HTERT RPE-1 (cell line): Measurements from ENCODE around the gene ZKSCAN4.

Experiments
- in situ Hi-C: fragments of 300-500 bp; cut with MboI; formaldehyde crosslinking; loops from 4 replicates; pipeline ENCODE4 v1.14.3; 2020; ENCODE audit warnings: low sequenced_read_pairs

The ZKSCAN4 gene

GRCh38 chr6:28252009-28252975 is at the start of gene ZKSCAN4:
Gene ZKSCAN4, minus strand, starts transcription at chr6:28252269. Its CDS starts 289 bp downstream, at chr6:28251980.
- in situ Hi-C loops: no loop called here

DNA sequence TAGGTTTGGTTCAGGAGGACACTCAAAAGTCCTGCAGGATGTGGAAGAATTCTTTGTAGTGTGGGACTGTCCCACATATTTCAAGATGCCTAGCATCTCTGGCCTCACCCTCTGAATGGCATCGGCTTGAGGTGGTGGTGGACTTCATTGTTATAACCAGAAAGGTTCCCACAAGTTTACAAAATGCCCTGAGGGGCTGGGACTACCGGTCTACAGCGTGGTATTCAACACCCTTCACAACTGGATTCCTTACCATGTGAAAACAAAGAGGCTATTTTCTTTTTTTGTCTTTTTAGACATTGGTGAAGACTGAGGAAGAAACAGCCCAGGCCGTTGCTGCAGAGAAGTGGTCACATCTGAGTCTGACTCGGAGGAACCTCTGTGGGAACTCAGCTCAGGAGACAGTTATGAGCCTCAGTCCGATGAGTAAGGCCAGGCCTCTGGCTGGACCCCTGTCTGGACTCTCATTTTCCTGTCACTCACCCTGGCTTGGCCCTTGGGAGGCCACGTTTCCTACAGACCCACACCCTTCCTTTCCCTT is 44.5 kb upstream of the ZKSCAN4 start:
- in situ Hi-C loops: no loop called here

DNA sequence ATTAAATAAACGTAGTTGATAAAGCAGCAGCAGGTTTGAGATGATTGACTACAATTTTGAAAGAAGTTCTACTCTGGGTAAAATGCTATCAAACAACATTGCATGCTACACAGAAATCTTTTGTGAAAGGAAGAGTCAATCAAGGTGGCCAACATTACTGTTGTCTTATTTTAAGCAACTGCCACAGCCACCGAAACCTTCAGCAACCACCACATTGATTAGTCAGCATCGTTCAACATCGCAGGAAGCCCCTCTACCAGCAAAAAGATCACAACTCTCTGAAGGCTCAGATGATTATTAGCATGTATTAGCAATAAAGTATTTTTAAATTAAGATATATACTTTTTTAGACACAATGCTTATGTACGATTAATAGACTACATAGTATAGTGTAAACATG is 43.3 kb upstream of the ZKSCAN4 start:
- in situ Hi-C loops: no loop called here

GRCh38 chr6:28291573-28291972 is 39.5 kb upstream of the ZKSCAN4 start:
- in situ Hi-C loops: no loop called here

DNA sequence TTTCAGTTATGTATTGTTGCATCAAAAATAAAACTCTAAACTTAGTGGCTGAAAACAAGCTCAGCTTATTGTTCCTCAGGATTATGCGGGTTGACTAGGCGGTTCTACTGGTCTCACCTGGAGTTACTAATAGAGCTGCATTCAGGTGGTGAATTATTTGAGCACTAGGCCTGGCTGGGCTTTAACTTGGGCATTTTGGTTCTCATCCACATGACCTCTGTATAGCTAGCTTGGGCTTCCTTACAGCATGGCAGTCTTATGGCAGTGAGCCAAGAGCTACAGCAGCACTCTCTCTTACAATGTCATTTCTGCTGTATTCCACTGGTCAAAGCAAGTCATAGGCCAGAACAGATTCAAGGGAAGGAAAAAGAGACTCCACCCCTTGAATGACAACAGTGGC is 30.9 kb upstream of the ZKSCAN4 start:
- in situ Hi-C loops: no loop called here

DNA sequence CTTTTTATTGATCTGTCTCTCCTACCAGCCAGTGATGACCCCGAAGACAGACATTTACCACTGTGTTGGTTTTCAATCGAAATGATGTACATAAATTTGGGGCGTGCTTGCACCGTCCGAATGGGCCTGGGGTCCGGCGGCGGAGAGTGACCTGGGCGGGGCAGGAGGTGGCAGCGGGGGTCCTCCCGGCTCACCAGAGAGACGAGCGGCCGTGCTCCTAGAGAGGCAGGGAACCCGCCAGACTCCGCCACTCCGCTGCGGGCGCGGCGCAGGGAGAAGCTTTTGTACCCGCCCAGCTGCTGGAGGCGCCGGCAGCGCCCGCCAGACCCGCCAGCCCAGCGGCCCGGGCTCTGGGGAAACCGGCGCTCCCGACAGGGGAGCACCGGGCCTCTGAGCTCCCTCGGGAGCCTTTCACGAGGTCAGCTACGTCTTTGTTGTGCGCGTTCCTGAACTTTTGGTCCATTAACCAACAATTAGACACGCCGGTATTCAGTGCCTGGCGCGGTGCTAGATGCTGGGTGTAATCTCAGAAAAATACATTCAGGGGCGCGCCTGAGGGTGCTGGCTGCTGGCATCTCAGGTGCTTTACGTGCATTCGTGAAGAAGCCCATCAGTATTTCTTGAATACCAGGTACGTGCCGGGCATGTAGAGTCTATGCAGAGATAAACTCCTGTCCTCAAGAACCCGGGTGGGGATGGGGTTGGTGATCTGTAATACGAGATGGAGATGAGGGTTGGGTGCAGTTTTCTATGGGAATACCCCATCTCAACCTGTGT is 29.4 kb upstream of the ZKSCAN4 start, which contains the start of gene PGBD1:
Gene PGBD1 (plus strand): TSS at position 285 of the 777 bp plus-strand sequence. CDS start 2,242 bp downstream, outside the sequence.
- in situ Hi-C loops: no loop called here

- in situ Hi-C loops: no loop called here
Measured at GRCh38 chr6:28280595-28281287, 28.7 kb upstream of the ZKSCAN4 start.

GRCh38 chr6:28277746-28278145 is 25.7 kb upstream of the ZKSCAN4 start:
- in situ Hi-C loops: no loop called here

DNA sequence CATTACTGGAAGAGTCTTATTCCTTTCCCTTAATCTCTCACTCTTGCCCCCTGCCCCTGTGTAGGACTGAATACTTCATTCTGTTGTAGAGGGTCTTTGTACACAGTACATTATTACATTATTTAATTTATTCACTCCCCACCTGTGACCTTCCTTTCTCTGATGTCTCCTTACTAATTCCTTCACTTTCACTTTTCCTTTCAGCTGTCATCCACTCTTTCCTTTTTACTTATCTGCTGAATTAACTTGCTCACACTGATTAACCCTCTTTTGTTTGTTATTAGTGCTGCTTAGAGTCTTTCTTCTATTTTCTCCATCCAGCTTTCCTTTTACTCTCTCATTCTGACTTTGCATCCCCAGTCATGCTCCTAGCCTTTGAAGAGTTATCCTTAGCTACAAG is 22.8 kb upstream of the ZKSCAN4 start:
- in situ Hi-C loops: no loop called here

DNA sequence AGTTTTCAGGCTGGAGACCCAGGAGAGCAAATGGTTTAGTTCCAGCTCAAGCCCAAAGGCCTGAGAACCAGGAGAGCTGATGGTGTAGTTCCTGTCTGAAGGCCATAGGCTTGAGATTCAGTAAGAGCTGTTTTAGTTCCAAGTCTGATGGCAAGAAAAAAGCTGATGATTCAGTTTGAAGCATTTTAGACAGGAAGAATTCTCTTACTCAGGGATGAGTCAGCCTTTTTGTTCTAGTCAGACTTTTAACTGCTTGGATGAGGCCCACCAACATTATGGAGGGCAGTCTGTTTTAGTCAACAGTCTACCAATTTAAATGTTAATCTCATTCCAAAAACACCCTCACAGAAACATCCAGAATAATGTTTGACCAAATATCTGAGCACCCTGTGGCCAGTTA is 17.4 kb upstream of the ZKSCAN4 start:
- in situ Hi-C loops: no loop called here

- in situ Hi-C loops: no loop called here
Measured at GRCh38 chr6:28267695-28268059, 15.6 kb upstream of the ZKSCAN4 start.

DNA sequence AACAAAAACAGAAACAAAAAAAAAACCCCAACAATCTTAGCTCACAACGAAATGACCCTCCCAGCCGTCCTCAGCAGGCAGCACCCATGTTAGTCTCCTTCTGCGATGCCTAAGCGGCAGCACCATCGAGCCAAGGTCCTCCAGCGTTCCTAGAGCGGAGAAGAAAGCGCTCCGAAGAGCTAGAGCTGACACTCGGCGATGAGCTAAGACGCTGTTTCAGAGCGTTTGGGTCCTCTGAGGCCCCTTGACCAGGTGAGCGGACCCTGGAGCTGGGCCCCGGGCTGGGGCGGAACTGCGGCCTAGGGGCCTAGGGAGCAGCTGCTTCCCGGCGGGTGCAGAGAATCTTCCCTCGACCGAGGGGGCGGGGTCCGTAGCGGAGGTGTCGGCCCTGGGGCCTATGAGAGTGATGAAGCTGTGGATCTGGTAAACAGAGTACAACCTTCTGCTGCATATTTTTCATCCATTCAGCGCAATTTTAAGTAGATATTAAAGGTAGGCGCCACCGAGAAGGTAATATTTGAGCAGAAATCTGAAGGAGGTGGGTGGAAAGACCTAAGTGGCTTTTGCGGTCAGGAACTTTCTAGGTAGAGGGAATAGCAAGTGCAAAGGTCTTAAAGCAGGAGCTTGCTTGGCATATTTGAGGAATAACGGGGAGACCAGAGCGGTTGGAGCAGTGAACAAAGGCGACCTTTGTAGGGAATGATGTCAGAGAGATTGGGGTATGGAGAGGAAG is 15.1 kb upstream of the ZKSCAN4 start, which contains the start of gene ZSCAN26:
Gene ZSCAN26 (plus strand): TSS at position 182 of the 733 bp plus-strand sequence. CDS start 4,777 bp downstream, outside the sequence.
- in situ Hi-C loops: no loop called here

DNA sequence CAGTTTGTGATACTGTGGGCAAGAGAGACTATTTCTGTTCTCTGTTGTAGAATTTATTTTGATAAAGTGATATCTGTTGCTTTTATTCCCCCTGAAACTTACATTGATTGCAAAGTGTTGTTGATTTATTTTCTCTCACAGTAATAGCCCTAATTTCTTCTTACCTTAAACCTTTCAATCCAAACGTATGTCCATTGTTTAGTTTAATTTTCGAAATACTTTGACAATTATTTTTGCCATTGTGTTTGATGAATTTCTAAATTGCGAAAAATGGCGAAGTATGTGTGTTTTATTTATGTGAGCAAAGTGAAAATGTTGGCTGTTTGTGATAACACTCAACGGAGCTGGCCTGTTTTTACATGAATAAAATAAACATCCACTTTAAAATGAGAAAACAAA is 14.5 kb upstream of the ZKSCAN4 start:
- in situ Hi-C loops: no loop called here

GRCh38 chr6:28264834-28265401 is 12.8 kb upstream of the ZKSCAN4 start:
- in situ Hi-C loops: no loop called here

DNA sequence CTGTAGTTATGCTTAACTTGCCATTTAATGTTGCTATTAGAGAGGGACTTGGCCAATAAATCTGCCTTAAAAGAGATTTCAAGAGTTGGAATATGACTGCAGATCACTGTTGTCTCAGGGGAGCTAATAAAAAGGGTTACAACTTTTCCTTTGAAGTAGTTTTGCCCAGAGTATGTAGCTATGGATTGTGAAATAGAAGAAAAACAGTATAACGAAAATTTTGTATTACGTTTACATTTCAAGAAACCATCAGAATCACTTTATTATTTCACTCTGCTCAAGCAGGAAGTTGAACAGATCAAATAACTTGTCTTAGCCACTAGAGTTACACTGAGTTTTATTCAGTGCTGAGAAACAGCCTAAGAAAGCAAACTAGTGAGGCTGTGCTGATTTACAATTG is 11.9 kb upstream of the ZKSCAN4 start:
- in situ Hi-C loops: no loop called here

- in situ Hi-C loops: no loop called here
Measured at GRCh38 chr6:28258877-28259777, 7.1 kb upstream of the ZKSCAN4 start, which contains the start of gene NKAPL. Gene NKAPL, plus strand, starts transcription at chr6:28259297. Its CDS starts 75 bp downstream, at chr6:28259372.

DNA sequence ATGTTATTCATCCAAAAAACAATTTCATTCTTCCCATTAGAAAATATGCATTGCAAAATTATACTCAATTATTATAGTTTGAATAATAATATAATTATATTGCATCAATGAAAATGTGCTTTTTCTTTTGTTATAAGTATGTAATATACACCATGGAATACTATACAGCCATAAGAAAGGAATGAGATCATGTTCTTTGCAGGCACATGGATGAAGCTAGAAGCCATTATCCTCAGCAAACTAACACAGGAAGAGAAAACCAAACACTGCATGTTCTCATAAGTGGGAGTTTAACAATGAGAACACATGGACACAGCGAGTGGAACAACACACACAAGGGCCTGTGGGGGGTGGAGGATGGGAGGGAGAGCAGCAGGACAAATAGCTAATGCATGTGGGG is 5.0 kb upstream of the ZKSCAN4 start:
- in situ Hi-C loops: no loop called here

- in situ Hi-C loops: no loop called here
Measured at GRCh38 chr6:28254121-28254519, 2.1 kb upstream of the ZKSCAN4 start.

DNA sequence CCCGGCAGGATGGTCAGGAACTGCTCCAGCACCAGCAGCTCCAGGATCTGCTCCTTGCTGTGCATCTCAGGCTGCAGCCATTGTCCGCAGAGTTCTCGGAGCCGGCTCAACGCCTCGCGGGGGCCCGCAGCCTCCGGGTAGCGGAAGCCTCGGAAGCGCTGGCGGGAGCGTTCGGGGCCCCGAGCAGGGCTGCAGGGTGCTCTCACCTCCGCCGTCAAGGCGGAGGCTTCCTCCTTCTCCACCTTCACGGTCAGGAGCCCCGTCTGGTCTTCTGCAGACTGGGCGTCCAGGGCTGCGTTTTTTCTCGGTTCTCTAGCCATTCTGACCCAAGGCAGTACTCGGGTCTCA is 434 bp downstream of the ZKSCAN4 start:
- in situ Hi-C loops: no loop called here
